Mesenchymal stem cell (in vitro differentiated cells and primary cell): ENCODE measurements around the gene UGT1A7.
"Not testable (repeated sequence)": the region's sequence is repeated elsewhere in the genome, so short reads cannot be mapped to it uniquely, and the experiment has no call there.

Experiments
- DNase-seq: peaks from one replicate; pipeline ENCODE4 v3.0.0-alpha.2; 2013
- H2AFZ ChIP-seq: one replicate; pipeline ENCODE4 v1.6.1; 2013; ENCODE audit warnings: low read depth, mild to moderate bottlenecking, control low read depth, inconsistent platforms, low read length, moderate library complexity
- H2AK5ac ChIP-seq: 2 replicates; pipeline ENCODE4 v1.6.1; 2013; ENCODE audit warnings: low read length, moderate library complexity, mild to moderate bottlenecking, inconsistent platforms; ENCODE audit not compliant: severe bottlenecking
- H2BK120ac ChIP-seq: one replicate; pipeline ENCODE4 v1.6.1; 2013; ENCODE audit warnings: low read depth, mild to moderate bottlenecking, inconsistent platforms, low read length, moderate library complexity
- H2BK12ac ChIP-seq, 2 experiments: one replicate each; pipeline ENCODE4 v1.6.1; 2013; ENCODE audit warnings: inconsistent platforms in 2 of 2, low read length in 2 of 2, mild to moderate bottlenecking in 2 of 2, moderate library complexity in 2 of 2, control low read depth in 1 of 2
- H2BK15ac ChIP-seq: one replicate; pipeline ENCODE4 v1.6.1; 2013; ENCODE audit warnings: mild to moderate bottlenecking, low read depth, inconsistent platforms; ENCODE audit not compliant: poor library complexity, severe bottlenecking
- H2BK5ac ChIP-seq: 2 replicates; pipeline ENCODE4 v1.6.1; 2013; ENCODE audit warnings: low read depth, mild to moderate bottlenecking, low read length, control low read depth, inconsistent platforms; ENCODE audit not compliant: poor library complexity, severe bottlenecking
- H3K14ac ChIP-seq, 2 experiments: one replicate each; pipeline ENCODE4 v1.6.1; 2013; ENCODE audit warnings: inconsistent platforms in 2 of 2, low read length in 2 of 2, control low read depth in 1 of 2, mild to moderate bottlenecking in 1 of 2, moderate library complexity in 1 of 2
- H3K18ac ChIP-seq, 2 experiments: one replicate each; pipeline ENCODE4 v1.6.1; 2013; ENCODE audit warnings: inconsistent platforms in 2 of 2, low read length in 2 of 2, control low read depth in 1 of 2, low read depth in 1 of 2, mild to moderate bottlenecking in 1 of 2
- H3K23ac ChIP-seq, 2 experiments: one replicate each; pipeline ENCODE4 v1.6.1; 2013; ENCODE audit warnings: inconsistent platforms in 2 of 2, low read length in 2 of 2, mild to moderate bottlenecking in 2 of 2, moderate library complexity in 2 of 2, control low read depth in 1 of 2
- H3K27ac ChIP-seq: 2 replicates; pipeline ENCODE4 v1.5.1; 2013; ENCODE audit warnings: mild to moderate bottlenecking, moderate library complexity, low read length, control low read depth, inconsistent platforms; ENCODE audit not compliant: poor library complexity, severe bottlenecking
- H3K27me3 ChIP-seq, 2 experiments: 2 replicates each; pipeline versions ENCODE4 v1.6.1 to v1.7.0; 2013; ENCODE audit warnings: low read length in 2 of 2, mild to moderate bottlenecking in 2 of 2, moderate library complexity in 2 of 2, control low read depth in 1 of 2, inconsistent platforms in 1 of 2; ENCODE audit not compliant: control insufficient read depth in 1 of 2, insufficient read depth in 1 of 2
- H3K36me3 ChIP-seq, 2 experiments: 2 replicates each; pipeline versions ENCODE4 v1.6.1 to v1.7.0; 2013; ENCODE audit warnings: low read length in 2 of 2, control low read depth in 1 of 2, inconsistent platforms in 1 of 2, low read depth in 1 of 2, mild to moderate bottlenecking in 1 of 2; ENCODE audit not compliant: insufficient read depth in 2 of 2, control insufficient read depth in 1 of 2
- H3K4ac ChIP-seq, 2 experiments: one replicate each; pipeline ENCODE4 v1.6.1; 2013; ENCODE audit warnings: inconsistent platforms in 2 of 2, low read length in 2 of 2, mild to moderate bottlenecking in 2 of 2, moderate library complexity in 2 of 2, control low read depth in 1 of 2, low read depth in 1 of 2
- H3K4me1 ChIP-seq: 2 replicates; pipeline ENCODE4 v1.6.1; 2013; ENCODE audit warnings: low read depth, low read length, control low read depth; ENCODE audit not compliant: control insufficient read depth, insufficient read depth
- H3K4me2 ChIP-seq: 2 replicates; pipeline ENCODE4 v1.6.1; 2013; ENCODE audit warnings: low read length, mild to moderate bottlenecking, inconsistent platforms; ENCODE audit not compliant: poor library complexity, severe bottlenecking
- H3K4me3 ChIP-seq, 2 experiments: 2 replicates each; pipeline versions ENCODE4 v1.5.1 to v1.7.0; 2013; ENCODE audit warnings: low read length in 2 of 2, mild to moderate bottlenecking in 2 of 2, control low read depth in 1 of 2, low read depth in 1 of 2; ENCODE audit not compliant: insufficient read depth in 1 of 2
- H3K79me1 ChIP-seq: replicated peaks from 2 replicates; pipeline ENCODE4 v1.6.1; 2013; ENCODE audit warnings: mild to moderate bottlenecking, control low read depth, low read length, inconsistent platforms; ENCODE audit not compliant: poor library complexity, severe bottlenecking
- H3K9ac ChIP-seq: 2 replicates; pipeline ENCODE4 v1.7.0; 2013; ENCODE audit warnings: mild to moderate bottlenecking, low read length, moderate library complexity
- H3K9me3 ChIP-seq: 2 replicates; pipeline ENCODE4 v1.7.0; 2013; ENCODE audit warnings: mild to moderate bottlenecking, low read length; ENCODE audit not compliant: control insufficient read depth
- H4K8ac ChIP-seq: one replicate; pipeline ENCODE4 v1.6.1; 2013; ENCODE audit warnings: inconsistent platforms, mild to moderate bottlenecking, low read length, moderate library complexity
- H4K91ac ChIP-seq: one replicate; pipeline ENCODE4 v1.6.1; 2013; ENCODE audit warnings: mild to moderate bottlenecking, low read length, inconsistent platforms
- WGBS: methylation state at CpG from one replicate; pipeline ENCODE4 v1.1.7; 2013; ENCODE audit warnings: mixed read lengths; 5-methylcytosine and 5-hydroxymethylcytosine counted together

The UGT1A7 gene

GRCh38 chr2:233740870-233741269 is 59.2 kb downstream of the UGT1A7 start:
- no peak overlapping the region for H3K27ac ChIP-seq
- no peak overlapping the region for H2BK15ac ChIP-seq
- no peak overlapping the region for H2AFZ ChIP-seq
- no peak overlapping the region for H2AK5ac ChIP-seq
- no peak overlapping the region for H4K8ac ChIP-seq
- no peak overlapping the region for H3K23ac ChIP-seq
- H3K79me1 ChIP-seq = no peaks in the 10 kb centered on the region
- H3K4me3 ChIP-seq = no peak overlapping the region
- H3K4me2 ChIP-seq = no peak overlapping the region
- 39% methylated on average over 2 of the region's 2 CpGs for WGBS
- H3K4ac ChIP-seq = no peak overlapping the region
- H2BK120ac ChIP-seq = no peak overlapping the region
- DNase-seq = no peak
- no peak overlapping the region for H3K14ac ChIP-seq
- no peak overlapping the region for H2BK12ac ChIP-seq
- no peak overlapping the region for H2BK5ac ChIP-seq
- no peaks in the 10 kb centered on the region for H3K9me3 ChIP-seq
- H3K36me3 ChIP-seq = no peaks in the 10 kb centered on the region
- H3K18ac ChIP-seq = no peak overlapping the region
- peaks cover 1% of the 10 kb centered on the region for H3K4me1 ChIP-seq
- no peak overlapping the region for H4K91ac ChIP-seq
- H3K27me3 ChIP-seq = peaks cover 17 to 35% of the 10 kb centered on the region in 2 experiments
- H3K9ac ChIP-seq = no peak overlapping the region

DNA sequence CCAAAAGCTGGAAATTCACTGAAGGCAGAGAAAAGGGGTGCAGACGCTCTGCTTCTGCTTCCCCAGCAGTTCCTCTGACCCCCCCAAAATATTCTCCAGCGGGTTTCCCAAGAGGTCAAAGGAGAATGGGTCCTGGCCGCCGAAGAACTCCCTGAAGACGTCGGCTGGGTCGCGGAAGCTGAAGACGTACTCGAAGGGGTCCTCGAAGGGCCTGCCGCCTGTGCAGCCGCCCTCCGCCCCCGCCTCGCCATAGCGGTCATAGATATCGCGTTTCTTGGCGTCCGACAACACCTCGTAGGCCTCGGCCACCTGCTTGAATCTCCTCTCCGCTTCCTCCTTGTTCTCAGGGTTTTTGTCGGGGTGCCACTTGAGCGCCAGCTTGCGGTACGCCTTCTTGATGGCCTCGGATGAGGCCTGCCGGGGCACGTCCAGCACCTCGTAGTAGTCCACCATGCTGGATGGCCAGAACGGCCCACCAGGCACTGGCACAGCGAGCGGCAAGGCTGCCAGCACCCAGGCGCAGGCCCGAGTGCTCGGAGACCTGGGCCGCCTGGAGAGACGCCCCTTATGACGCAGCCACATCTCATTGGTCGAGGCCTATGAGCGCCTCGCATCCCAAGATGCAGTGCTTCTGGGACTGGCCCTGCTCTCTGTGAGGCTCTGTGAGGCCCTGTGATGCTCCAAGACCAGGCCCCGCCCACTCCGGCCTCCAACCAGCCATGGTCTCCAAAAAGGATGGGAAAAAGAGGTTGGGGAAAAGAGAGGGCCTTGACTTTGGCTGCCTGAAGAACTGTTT is 62.0 kb downstream of the UGT1A7 start:
- Histone ChIP-seq H2AFZ (no peak overlapping the region), H3K4me2 (no peak overlapping the region), H2BK120ac (no peak overlapping the region), H3K27me3 (peaks cover 10 to 17% of the 10 kb centered on the region in 2 experiments), H4K8ac (no peak overlapping the region), H2BK12ac (no peak overlapping the region), H3K4me1 (peaks cover 2% of the 10 kb centered on the region), H3K18ac (no peak overlapping the region), H3K36me3 (no peaks in the 10 kb centered on the region), H4K91ac (no peak overlapping the region), H3K79me1 (no peaks in the 10 kb centered on the region), H3K14ac (no peak overlapping the region), H2BK5ac (no peak overlapping the region), H2AK5ac (no peak overlapping the region), H3K4ac (no peak overlapping the region), H3K4me3 (no peak overlapping the region), H3K23ac (no peak overlapping the region), H3K9me3 (no peaks in the 10 kb centered on the region), H3K27ac (no peak overlapping the region), H2BK15ac (no peak overlapping the region), H3K9ac (no peak overlapping the region)
- DNase-seq = no peak
- 89% methylated on average over 38 of the region's 46 CpGs for WGBS

- Histone ChIP-seq H4K8ac (no peak overlapping the region), H3K23ac (no peak overlapping the region), H2AK5ac (no peak overlapping the region), H2BK12ac (no peak overlapping the region), H4K91ac (no peak overlapping the region), H3K79me1 (no peaks in the 10 kb centered on the region), H3K4me3 (no peak overlapping the region), H3K14ac (no peak overlapping the region), H3K4me1 (peaks cover 2% of the 10 kb centered on the region), H3K27me3 (peaks cover 10 to 14% of the 10 kb centered on the region in 2 experiments), H2BK5ac (no peak overlapping the region), H3K4me2 (no peak overlapping the region), H3K27ac (no peak overlapping the region), H3K36me3 (no peaks in the 10 kb centered on the region), H3K4ac (no peak overlapping the region), H2BK15ac (no peak overlapping the region), H2BK120ac (no peak overlapping the region), H3K18ac (no peak overlapping the region), H3K9ac (no peak overlapping the region), H3K9me3 (no peaks in the 10 kb centered on the region), H2AFZ (no peak overlapping the region)
- 47% methylated on average over 3 of the region's 5 CpGs for WGBS
- DNase-seq = no peak
Observed at GRCh38 chr2:233745073-233745755, 63.5 kb downstream of the UGT1A7 start.

DNA sequence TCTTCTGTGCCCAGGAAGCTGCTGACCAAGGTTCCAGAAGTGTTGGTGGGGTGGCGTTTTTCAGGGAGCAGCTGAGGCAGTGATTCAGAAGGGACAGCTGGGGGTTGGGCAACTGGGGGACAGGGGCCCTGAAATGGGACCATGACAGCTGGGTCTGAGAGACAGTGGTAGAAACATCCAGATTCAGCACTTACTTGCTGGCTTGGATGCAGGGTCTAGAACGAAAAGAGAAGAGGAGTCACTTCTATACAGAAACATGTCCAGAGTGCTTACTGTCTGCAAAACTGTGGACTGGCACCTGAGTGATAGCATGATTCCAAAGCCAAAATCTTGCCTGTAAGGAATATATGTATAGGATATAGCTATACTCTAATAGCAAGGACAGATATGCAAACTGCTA is 64.1 kb downstream of the UGT1A7 start:
- not testable (repeated sequence) for H2BK12ac ChIP-seq, H3K4me2 ChIP-seq, H3K4ac ChIP-seq, H3K9ac ChIP-seq, H3K4me1 ChIP-seq, H2AK5ac ChIP-seq, H4K8ac ChIP-seq, H2BK120ac ChIP-seq, H3K27ac ChIP-seq, H3K36me3 ChIP-seq, H3K23ac ChIP-seq, H2BK5ac ChIP-seq, DNase-seq, H3K4me3 ChIP-seq, H4K91ac ChIP-seq, H3K14ac ChIP-seq, H3K79me1 ChIP-seq, H3K18ac ChIP-seq, H2AFZ ChIP-seq, H3K9me3 ChIP-seq, H2BK15ac ChIP-seq
- 54% methylated on average over 2 of the region's 2 CpGs for WGBS
- peaks cover 9 to 14% of the 10 kb centered on the region in 2 experiments for H3K27me3 ChIP-seq
